ENCODE data around the gene C16orf87.
"Not testable (repeated sequence)": the region's sequence is repeated elsewhere in the genome, so short reads cannot be mapped to it uniquely, and the experiment has no call there.

Gene C16orf87

GRCh38 chr16:46787909-46788308, 43.1 kb downstream of the C16orf87 start:
- no peak for TF ChIP-seq ZNF8 (CRISPR knock-in tag; IDR thresholded peaks at IDR 0.05)
- TF ChIP-seq ZFP30 (CRISPR knock-in tag; IDR thresholded peaks at IDR 0.05): no peak
- ATAC-seq: no peak

- no peak for ATAC-seq
- no peak for TF ChIP-seq ARNTL (CRISPR knock-in tag; IDR thresholded peaks at IDR 0.05; ENCODE audit: borderline replicate concordance, low read depth)
- TF ChIP-seq TOX (CRISPR knock-in tag; IDR thresholded peaks at IDR 0.05; ENCODE audit: borderline replicate concordance): no peak
- TF ChIP-seq ZC3H10 (CRISPR knock-in tag; IDR thresholded peaks at IDR 0.05): no peak
- no peak for TF ChIP-seq POU6F1 (CRISPR knock-in tag; IDR thresholded peaks at IDR 0.05; ENCODE audit: borderline replicate concordance, low read depth)
- no peak for TF ChIP-seq CSDC2 (CRISPR knock-in tag; IDR thresholded peaks at IDR 0.05)
- no peak for TF ChIP-seq ISL1 (CRISPR knock-in tag; IDR thresholded peaks at IDR 0.05)
- no peak for TF ChIP-seq PPARA (CRISPR knock-in tag; IDR thresholded peaks at IDR 0.05; ENCODE audit: borderline replicate concordance)
- TF ChIP-seq BACH2 (CRISPR knock-in tag; IDR thresholded peaks at IDR 0.05; ENCODE audit: borderline replicate concordance): no peak
- TF ChIP-seq CREB5 (CRISPR knock-in tag; IDR thresholded peaks at IDR 0.05; ENCODE audit: low read depth): no peak
- TF ChIP-seq ZNF565 (CRISPR knock-in tag; conservative IDR thresholded peaks at IDR 0.05; ENCODE audit: low read depth): no peak
- TF ChIP-seq RARB (CRISPR knock-in tag; IDR thresholded peaks at IDR 0.05): no peak
- no peak for TF ChIP-seq OSR1 (CRISPR knock-in tag; IDR thresholded peaks at IDR 0.05)
- TF ChIP-seq SNAI2 (CRISPR knock-in tag; IDR thresholded peaks at IDR 0.05): no peak
- no peak for TF ChIP-seq ZFP30 (CRISPR knock-in tag; IDR thresholded peaks at IDR 0.05)
- no peak for TF ChIP-seq ZNF70 (CRISPR knock-in tag; IDR thresholded peaks at IDR 0.05)
- no peak for TF ChIP-seq PATZ1 (CRISPR knock-in tag; IDR thresholded peaks at IDR 0.05; ENCODE audit: borderline replicate concordance)
- TF ChIP-seq TSHZ2 (CRISPR knock-in tag; IDR thresholded peaks at IDR 0.05): no peak
These were observed 45.7 kb downstream of the C16orf87 start for GRCh38 chr16:46785076-46785845.

GRCh38 chr16:46784569-46784968, 46.4 kb downstream of the C16orf87 start:
- not testable (repeated sequence) for ATAC-seq

- no peak for TF ChIP-seq ZNF565 (CRISPR knock-in tag; conservative IDR thresholded peaks at IDR 0.05; ENCODE audit: low read depth)
- ATAC-seq: no peak; the same call in 2 of the 3 replicates
These were observed 47.2 kb downstream of the C16orf87 start for GRCh38 chr16:46783800-46784199.

GRCh38 chr16:46782320-46782719, 48.7 kb downstream of the C16orf87 start:
- no peak for ATAC-seq
- TF ChIP-seq CSRNP3 (CRISPR knock-in tag; IDR thresholded peaks at IDR 0.05): no peak
- TF ChIP-seq CSDC2 (CRISPR knock-in tag; IDR thresholded peaks at IDR 0.05): no peak
- TF ChIP-seq TCF4 (CRISPR knock-in tag; IDR thresholded peaks at IDR 0.05; ENCODE audit: borderline replicate concordance): no peak
- no peak for TF ChIP-seq ZNF70 (CRISPR knock-in tag; IDR thresholded peaks at IDR 0.05)
- TF ChIP-seq ESRRG (CRISPR knock-in tag; IDR thresholded peaks at IDR 0.05): no peak
- no peak for TF ChIP-seq RARB (CRISPR knock-in tag; IDR thresholded peaks at IDR 0.05)
- TF ChIP-seq BACH2 (CRISPR knock-in tag; IDR thresholded peaks at IDR 0.05; ENCODE audit: borderline replicate concordance): no peak
- TF ChIP-seq OSR1 (CRISPR knock-in tag; IDR thresholded peaks at IDR 0.05): no peak
- TF ChIP-seq ZC3H10 (CRISPR knock-in tag; IDR thresholded peaks at IDR 0.05): no peak
- no peak for TF ChIP-seq ZFP30 (CRISPR knock-in tag; IDR thresholded peaks at IDR 0.05)
- no peak for TF ChIP-seq ZNF8 (CRISPR knock-in tag; IDR thresholded peaks at IDR 0.05)
- TF ChIP-seq ZFP3 (CRISPR knock-in tag; IDR thresholded peaks at IDR 0.05): no peak
- TF ChIP-seq ARNTL (CRISPR knock-in tag; IDR thresholded peaks at IDR 0.05; ENCODE audit: borderline replicate concordance, low read depth): no peak
- TF ChIP-seq TOX (CRISPR knock-in tag; IDR thresholded peaks at IDR 0.05; ENCODE audit: borderline replicate concordance): no peak
- no peak for TF ChIP-seq CREB5 (CRISPR knock-in tag; IDR thresholded peaks at IDR 0.05; ENCODE audit: low read depth)
- TF ChIP-seq ZNF565 (CRISPR knock-in tag; conservative IDR thresholded peaks at IDR 0.05; ENCODE audit: low read depth): no peak
